SK-N-SH treated with all-trans-retinoic acid at 6 μM for 48 hours (cell line): Measurements from ENCODE around the gene PPP1R26.
"Not testable (repeated sequence)": the region's sequence is repeated elsewhere in the genome, so short reads cannot be mapped to it uniquely, and the experiment has no call there.

Source experiments
- ARNTL ChIP-seq: fragments of 450-650 bp; formaldehyde crosslinking; IDR thresholded peaks from 2 replicates; pipeline ENCODE4 v1.5.0; 2020; ENCODE audit warnings: low read depth, mild to moderate bottlenecking, moderate library complexity, borderline replicate concordance
- BACH2 ChIP-seq: fragments of 250-450 bp; sonication (Bioruptor Pico); IDR thresholded peaks from 2 replicates; pipeline ENCODE4 v1.9.0; 2021; ENCODE audit warnings: mild to moderate bottlenecking, borderline replicate concordance
- CREB5 ChIP-seq: fragments of 250-450 bp; sonication (Bioruptor Pico); IDR thresholded peaks from 2 replicates; pipeline ENCODE4 v1.5.1; 2020; ENCODE audit warnings: low read depth, mild to moderate bottlenecking, moderate library complexity
- CSDC2 ChIP-seq: fragments of 250-450 bp; sonication (Bioruptor Pico); IDR thresholded peaks from 2 replicates; pipeline ENCODE4 v1.5.0; 2020; ENCODE audit warnings: mild to moderate bottlenecking, moderate library complexity
- ESRRG ChIP-seq: fragments of 250-450 bp; sonication (Bioruptor Pico); IDR thresholded peaks from 2 replicates; pipeline ENCODE4 v1.6.1; 2021; ENCODE audit warnings: mild to moderate bottlenecking
- OSR1 ChIP-seq: fragments of 250-450 bp; sonication (Bioruptor Pico); IDR thresholded peaks from 2 replicates; pipeline ENCODE4 v1.8.0; 2022; ENCODE audit warnings: moderate library complexity, mild to moderate bottlenecking, inconsistent platforms
- PATZ1 ChIP-seq: fragments of 250-450 bp; sonication (Bioruptor Pico); IDR thresholded peaks from 2 replicates; pipeline ENCODE4 v1.8.0; 2020; ENCODE audit warnings: mild to moderate bottlenecking, moderate library complexity, borderline replicate concordance
- POU6F1 ChIP-seq: fragments of 250-450 bp; sonication (Bioruptor Pico); IDR thresholded peaks from 2 replicates; pipeline ENCODE4 v1.8.0; 2021; ENCODE audit warnings: low read depth, mild to moderate bottlenecking, moderate library complexity, borderline replicate concordance
- PPARA ChIP-seq: fragments of 250-450 bp; sonication (Bioruptor Pico); IDR thresholded peaks from 2 replicates; pipeline ENCODE4 v1.5.0; 2020; ENCODE audit warnings: mild to moderate bottlenecking, borderline replicate concordance
- RARB ChIP-seq: fragments of 250-450 bp; sonication (Bioruptor Pico); IDR thresholded peaks from 2 replicates; pipeline ENCODE4 v1.8.0; 2021; ENCODE audit warnings: mild to moderate bottlenecking, moderate library complexity
- ZNF565 ChIP-seq: fragments of 450-650 bp; formaldehyde crosslinking; conservative IDR thresholded peaks from 2 replicates; pipeline ENCODE4 v1.5.0; 2020; ENCODE audit warnings: low read depth, mild to moderate bottlenecking, moderate library complexity

GRCh38 chr9:135449532-135449931 lies 30.1 kb upstream of the PPP1R26 start:
- not testable (repeated sequence) for TF ChIP-seq CREB5; ESRRG (CRISPR knock-in tag); CSDC2 (CRISPR knock-in tag); PPARA (CRISPR knock-in tag); PATZ1 (CRISPR knock-in tag); RARB (CRISPR knock-in tag); ZNF565 (CRISPR knock-in tag); BACH2; ARNTL (CRISPR knock-in tag); OSR1 (CRISPR knock-in tag); POU6F1 (CRISPR knock-in tag)
